K562 (cell line): ENCODE data around the gene IGF1R. TPM values are rescaled to one million over a fixed set of nuclear protein-coding genes. Genes with fewer than 3 reads are reported as not detected.

Source experiments
- ATAC-seq: fragments of 200-7000 bp; cut with Tn5 transposase; 3 replicates; pipeline ENCODE4 v1.9.1; 2020; ENCODE audit warnings: moderate library complexity
- BruUV-seq: library from RNA; stranded (reverse); fragments of 400-500 nt; replicated peaks from 2 replicates; lab custom pipeline; 2021; lab: Mats Ljungman, UMichigan
- CTCF ChIA-PET: fragments of 300-600 bp; formaldehyde crosslinking; extraction: SDS; loops from one replicate; lab custom pipeline; 2021; ENCODE audit warnings: low intra/inter-chr PET ratio; lab: Yijun Ruan, JAX
- POLR2A ChIA-PET: fragments of 300-600, 350-650 bp; sonication (Branson Sonifier 250); formaldehyde crosslinking; extraction: SDS; loops from one replicate; lab custom pipeline; 2021; ENCODE audit warnings: antibody characterized with exemption, inconsistent platforms; lab: Yijun Ruan, JAX
- DNase-seq, 4 experiments: peaks; one replicate each; pipeline versions ENCODE4 v3.0.0 to v3.0.0-alpha.2; 2011 to 2018; ENCODE audit warnings: low spot score in 3 of 4, mixed read lengths in 3 of 4; ENCODE audit errors: extremely low read depth in 1 of 4
- FAIRE-seq: peaks from 2 replicates; lab custom pipeline; 2011; peaks lifted over from hg19 to GRCh38; lab: Jason Lieb, UNC
- H2AFZ ChIP-seq: 2 replicates; pipeline ENCODE4 v1.6.0; 2011; ENCODE audit warnings: low read depth, low read length, control low read depth, inconsistent platforms
- H3K27ac ChIP-seq: fragments of 200-600 bp; 3 replicates; pipeline ENCODE4 v1.8.0; 2011; ENCODE audit warnings: low read depth, mild to moderate bottlenecking, control low read depth, inconsistent platforms, low read length, moderate library complexity, mixed read lengths; ENCODE audit errors: extremely low read depth
- H3K27me3 ChIP-seq, 2 experiments: fragments of 300-600 bp in 1 of 2; 2 replicates in 1 of 2; 3 replicates in 1 of 2; pipeline versions ENCODE4 v1.6.0 to v1.8.0; 2011; ENCODE audit warnings: inconsistent platforms in 2 of 2, low read length in 2 of 2, mild to moderate bottlenecking in 1 of 2, mixed read lengths in 1 of 2, moderate library complexity in 1 of 2; ENCODE audit not compliant: control insufficient read depth in 2 of 2, insufficient read depth in 2 of 2
- H3K36me3 ChIP-seq: fragments of 300-600 bp; 3 replicates; pipeline ENCODE4 v1.8.0; 2011; ENCODE audit warnings: mild to moderate bottlenecking, low read length, inconsistent platforms; ENCODE audit not compliant: control insufficient read depth, insufficient read depth
- H3K4me1 ChIP-seq, 2 experiments: fragments of 200-600 bp in 1 of 2; replicated peaks in 1 of 2; 2 replicates in 1 of 2; 3 replicates in 1 of 2; pipeline versions ENCODE4 v1.5.1 to v1.8.0; 2011; ENCODE audit warnings: inconsistent platforms in 2 of 2, low read length in 2 of 2, mild to moderate bottlenecking in 1 of 2, mixed read lengths in 1 of 2, moderate library complexity in 1 of 2; ENCODE audit not compliant: control insufficient read depth in 2 of 2, insufficient read depth in 2 of 2
- H3K4me2 ChIP-seq: 2 replicates; pipeline ENCODE4 v1.6.1; 2011; ENCODE audit warnings: low read length, control low read depth, inconsistent platforms, mixed read lengths; ENCODE audit not compliant: insufficient read depth
- H3K4me3 ChIP-seq: fragments of 200-600 bp; sonication (generic), shearing (Covaris generic); 2 replicates; pipeline ENCODE4 v1.5.1; 2016; ENCODE audit warnings: control low read depth, inconsistent platforms
- H3K79me2 ChIP-seq: fragments of 200-600 bp; 3 replicates; pipeline ENCODE4 v1.8.0; 2011; ENCODE audit warnings: low read length, inconsistent platforms; ENCODE audit not compliant: control insufficient read depth, insufficient read depth
- H3K9ac ChIP-seq, 2 experiments: 2 replicates each; pipeline versions ENCODE4 v1.6.0 to v1.6.1; 2011; ENCODE audit warnings: low read depth in 2 of 2, low read length in 2 of 2, control low read depth in 1 of 2, inconsistent platforms in 1 of 2, mild to moderate bottlenecking in 1 of 2, mixed read lengths in 1 of 2; ENCODE audit not compliant: insufficient read depth in 1 of 2
- H3K9me1 ChIP-seq: one replicate; pipeline ENCODE4 v1.6.0; 2011; ENCODE audit warnings: inconsistent platforms, mild to moderate bottlenecking, low read length, moderate library complexity; ENCODE audit not compliant: control insufficient read depth, insufficient read depth
- H3K9me3 ChIP-seq: replicated peaks from 2 replicates; pipeline ENCODE4 v1.5.1; 2011; ENCODE audit warnings: low read depth, low read length, inconsistent platforms; ENCODE audit not compliant: control insufficient read depth, insufficient read depth
- H4K20me1 ChIP-seq: replicated peaks from 2 replicates; pipeline ENCODE4 v1.6.1; 2011; ENCODE audit warnings: low read length, inconsistent platforms, mixed read lengths; ENCODE audit not compliant: control insufficient read depth, insufficient read depth
- BRD9 ChIP-seq: fragments of 450-650 bp; IDR thresholded peaks from 2 replicates; pipeline ENCODE4 v1.6.1; 2018; ENCODE audit warnings: low read depth; ENCODE audit not compliant: partially characterized antibody
- POLR2AphosphoS2 ChIP-seq: IDR thresholded peaks from 2 replicates; pipeline ENCODE4 v1.6.1; 2012; ENCODE audit warnings: low read length, improper control_type of control experiment
- ZBTB17 ChIP-seq: fragments of 450-650 bp; formaldehyde crosslinking; IDR thresholded peaks from 2 replicates; pipeline ENCODE4 v1.4.0; 2020; ENCODE audit warnings: mild to moderate bottlenecking
- ZBTB8A ChIP-seq: fragments of 450-650 bp; IDR thresholded peaks from 2 replicates; pipeline ENCODE4 v1.6.1; 2018; ENCODE audit warnings: mild to moderate bottlenecking, moderate library complexity; ENCODE audit not compliant: partially characterized antibody
- WGBS: fragments of 100-300 bp; shearing (Covaris generic); methylation state at CpG from one replicate; pipeline ENCODE4 v1.1.6; 2016; ENCODE audit warnings: low coverage, mixed read lengths; ENCODE audit not compliant: insufficient coverage; ENCODE audit errors: missing lambda C conversion rate; 5-methylcytosine and 5-hydroxymethylcytosine counted together
- in situ Hi-C: fragments of 300-500 bp; cut with MboI; formaldehyde crosslinking; loops from 4 replicates; pipeline ENCODE4 v1.15.0; 2018; ENCODE audit warnings: inconsistent platforms, mixed read lengths
- intact Hi-C: fragments of 100-400 bp; cut with micrococcal nuclease; formaldehyde crosslinking; loops from 2 replicates; pipeline ENCODE4 v1.14.2; 2022
- polyA plus RNA-seq, 8 experiments: library from polyadenylated mRNA; depleted of rRNA in 4 of 8; stranded (reverse) in 5 of 8; unstranded in 3 of 8; fragments of >200 nt; fragmentation: Nextera tagmentation in 2 of 8; fragmentation: Illumina TruSeq in 1 of 8; extraction: Ambion mirVana in 2 of 8; extraction: Trizol in 1 of 8; gene quantifications; 2 replicates each; pipeline versions ENCODE4 v1.2.1 to v1.2.3, GENCODE V29; 2011 to 2014; ENCODE audit warnings: inconsistent platforms in 1 of 8, missing spikeins in 1 of 8
- total RNA-seq, 7 experiments: library from RNA; depleted of rRNA in 6 of 7; stranded (reverse); fragments of >200 nt in 6 of 7; fragmentation: Illumina TruSeq in 2 of 7; extraction: Trizol in 2 of 7; gene quantifications; 2 replicates each; pipeline versions ENCODE4 v1.2.1 to v1.2.3, GENCODE V29; 2011 to 2021; ENCODE audit warnings: low replicate concordance in 1 of 7
- TF ChIP-seq, protein P1 (sequence below): IDR thresholded peaks from 2 replicates; pipeline ENCODE4 v1.6.1; 2014; ENCODE audit warnings: antibody characterized with exemption
- TF ChIP-seq, protein P2 (sequence below): fragments of 450-650 bp; formaldehyde crosslinking; IDR thresholded peaks from 2 replicates; pipeline ENCODE4 v1.4.0; 2020; ENCODE audit warnings: mild to moderate bottlenecking, moderate library complexity
- TF ChIP-seq, protein P3 (sequence below): sonication (generic); formaldehyde crosslinking; IDR thresholded peaks from 2 replicates; pipeline ENCODE4 v1.8.1; 2023; ENCODE audit warnings: mild to moderate bottlenecking, missing genetic modification reagents, moderate library complexity

Gene IGF1R
- total and polyA plus RNA-seq, 9 of the 15 experiments (the other 6 are each of a cell fraction or from before 2014, with no cell fraction given) = 0.35 to 8.0 (median 1.6) TPM

DNA sequence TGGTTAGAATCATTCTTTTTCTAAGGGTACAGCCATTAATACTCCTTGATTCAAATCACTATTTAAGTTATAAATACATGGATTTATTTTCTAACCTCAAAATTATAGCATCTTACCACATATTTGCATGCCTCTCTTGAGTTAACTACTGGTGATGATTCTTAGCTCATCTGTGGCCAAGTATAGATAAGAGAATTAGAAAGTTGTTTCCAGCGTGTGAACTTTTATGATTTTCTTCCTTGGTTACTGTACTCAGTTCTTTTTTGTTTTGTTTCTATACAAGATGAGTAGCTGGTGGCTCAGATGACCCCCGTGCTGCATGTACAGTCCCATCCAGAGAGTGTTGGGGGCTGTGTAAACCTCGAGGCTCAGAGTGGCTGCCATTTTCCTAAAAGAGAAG is 124.6 kb downstream of the IGF1R start (continued):
- TF ChIP-seq, protein P1, sequence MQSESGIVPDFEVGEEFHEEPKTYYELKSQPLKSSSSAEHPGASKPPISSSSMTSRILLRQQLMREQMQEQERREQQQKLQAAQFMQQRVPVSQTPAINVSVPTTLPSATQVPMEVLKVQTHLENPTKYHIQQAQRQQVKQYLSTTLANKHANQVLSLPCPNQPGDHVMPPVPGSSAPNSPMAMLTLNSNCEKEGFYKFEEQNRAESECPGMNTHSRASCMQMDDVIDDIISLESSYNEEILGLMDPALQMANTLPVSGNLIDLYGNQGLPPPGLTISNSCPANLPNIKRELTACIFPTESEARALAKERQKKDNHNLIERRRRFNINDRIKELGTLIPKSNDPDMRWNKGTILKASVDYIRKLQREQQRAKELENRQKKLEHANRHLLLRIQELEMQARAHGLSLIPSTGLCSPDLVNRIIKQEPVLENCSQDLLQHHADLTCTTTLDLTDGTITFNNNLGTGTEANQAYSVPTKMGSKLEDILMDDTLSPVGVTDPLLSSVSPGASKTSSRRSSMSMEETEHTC = no peak
- no peak for TF ChIP-seq ZBTB8A
- TF ChIP-seq, all 486 proteins: peak for 0

DNA sequence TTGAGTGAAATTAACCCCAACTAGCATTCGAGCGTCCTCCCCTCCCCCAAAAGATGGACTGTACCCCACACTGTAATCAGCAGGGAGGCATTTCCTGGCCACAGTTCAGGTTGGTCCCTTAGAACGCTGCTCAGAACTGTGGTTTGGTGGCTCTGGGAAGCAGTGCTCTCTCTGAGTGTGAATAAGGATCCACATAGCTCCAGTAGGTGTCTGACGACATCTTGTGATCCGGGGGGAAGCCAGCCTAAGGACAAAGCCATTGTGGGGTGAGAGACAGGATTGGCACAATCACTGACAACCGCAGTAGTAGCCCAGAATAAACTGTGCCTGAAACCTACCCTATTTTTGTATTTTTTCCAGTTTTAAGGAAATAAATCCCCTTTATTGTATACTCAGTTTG is 125.3 kb downstream of the IGF1R start:
- ATAC-seq (no peak), DNase-seq (no peak), FAIRE-seq (no peak)
- no peak overlapping the region for H2AFZ ChIP-seq
- H4K20me1 ChIP-seq = peaks cover 34% of the 10 kb centered on the region
- no peaks in the 10 kb centered on the region for H3K79me2 ChIP-seq
- peaks cover 3% of the 10 kb centered on the region for H3K9me1 ChIP-seq
- H3K4me2 ChIP-seq = no peak overlapping the region
- H3K36me3 ChIP-seq = no peaks in the 10 kb centered on the region
- no peak overlapping the region for H3K4me3 ChIP-seq
- BruUV-seq = no TSS peak
- H3K27ac ChIP-seq = no peak overlapping the region
- peaks cover 7% of the 10 kb centered on the region in 2 experiments; a peak in 3 of 5 replicates for H3K4me1 ChIP-seq
- in situ Hi-C loops = loop anchor here (10.0 kb wide), 1 partner anchor 211 kb away; no protein-coding TSS in a partner anchor
- no peak overlapping the region for H3K9ac ChIP-seq
- WGBS = 2% methylated on average over 6 of the region's 6 CpGs
- H3K27me3 ChIP-seq = peaks cover 8 to 48% of the 10 kb centered on the region in 2 experiments; a peak in 4 of 5 replicates
- CTCF ChIA-PET = no interaction called here
- no peaks in the 10 kb centered on the region for H3K9me3 ChIP-seq
- no peak for TF ChIP-seq ZBTB17 (CRISPR knock-in tag)
- TF ChIP-seq, protein P2, sequence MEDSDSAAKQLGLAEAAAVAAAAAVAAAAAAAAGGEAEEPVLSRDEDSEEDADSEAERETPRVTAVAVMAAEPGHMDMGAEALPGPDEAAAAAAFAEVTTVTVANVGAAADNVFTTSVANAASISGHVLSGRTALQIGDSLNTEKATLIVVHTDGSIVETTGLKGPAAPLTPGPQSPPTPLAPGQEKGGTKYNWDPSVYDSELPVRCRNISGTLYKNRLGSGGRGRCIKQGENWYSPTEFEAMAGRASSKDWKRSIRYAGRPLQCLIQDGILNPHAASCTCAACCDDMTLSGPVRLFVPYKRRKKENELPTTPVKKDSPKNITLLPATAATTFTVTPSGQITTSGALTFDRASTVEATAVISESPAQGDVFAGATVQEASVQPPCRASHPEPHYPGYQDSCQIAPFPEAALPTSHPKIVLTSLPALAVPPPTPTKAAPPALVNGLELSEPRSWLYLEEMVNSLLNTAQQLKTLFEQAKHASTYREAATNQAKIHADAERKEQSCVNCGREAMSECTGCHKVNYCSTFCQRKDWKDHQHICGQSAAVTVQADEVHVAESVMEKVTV (CRISPR knock-in tag) = no peak
- TF ChIP-seq BRD9 = no peak
- no peak for TF ChIP-seq POLR2AphosphoS2
- TF ChIP-seq, protein P3, sequence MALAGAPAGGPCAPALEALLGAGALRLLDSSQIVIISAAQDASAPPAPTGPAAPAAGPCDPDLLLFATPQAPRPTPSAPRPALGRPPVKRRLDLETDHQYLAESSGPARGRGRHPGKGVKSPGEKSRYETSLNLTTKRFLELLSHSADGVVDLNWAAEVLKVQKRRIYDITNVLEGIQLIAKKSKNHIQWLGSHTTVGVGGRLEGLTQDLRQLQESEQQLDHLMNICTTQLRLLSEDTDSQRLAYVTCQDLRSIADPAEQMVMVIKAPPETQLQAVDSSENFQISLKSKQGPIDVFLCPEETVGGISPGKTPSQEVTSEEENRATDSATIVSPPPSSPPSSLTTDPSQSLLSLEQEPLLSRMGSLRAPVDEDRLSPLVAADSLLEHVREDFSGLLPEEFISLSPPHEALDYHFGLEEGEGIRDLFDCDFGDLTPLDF = no peak
- TF ChIP-seq, all 486 proteins: peak for 0
- POLR2A ChIA-PET = no interaction called here
- intact Hi-C loops = loop anchor here (10.0 kb wide), 1 partner anchor 111 kb away; no protein-coding TSS in a partner anchor
